GM19372 (cell line): ENCODE measurements around the gene ASAH2.

ENCODE experiments used
- ATAC-seq: cut with Tn5 transposase; IDR thresholded peaks from one replicate; pipeline ENCODE4 v1.9.1; 2021; ENCODE audit warnings: mild to moderate bottlenecking, low read depth, moderate library complexity; ENCODE audit not compliant: unreplicated experiment

ASAH2 gene

DNA sequence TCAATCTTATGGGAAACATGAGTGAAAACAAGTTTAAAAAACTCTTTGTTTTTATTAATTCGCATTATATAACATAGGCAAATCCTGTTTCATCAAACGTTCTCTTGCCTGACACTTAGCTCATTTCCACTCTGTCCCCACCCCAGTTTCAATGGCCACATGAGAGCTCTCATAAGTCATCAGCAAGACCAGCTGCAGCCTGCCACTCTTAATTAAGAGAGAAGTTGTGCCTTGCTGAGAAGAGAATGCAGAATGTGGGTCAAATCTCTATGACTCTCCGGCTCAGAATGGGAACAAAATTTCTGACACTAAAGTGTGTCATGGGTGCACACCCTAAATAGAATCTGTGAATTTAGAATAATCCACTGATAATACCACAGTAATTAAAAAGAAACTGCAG lies 39.6 kb downstream of the ASAH2 start:
- ATAC-seq, result no peak

DNA sequence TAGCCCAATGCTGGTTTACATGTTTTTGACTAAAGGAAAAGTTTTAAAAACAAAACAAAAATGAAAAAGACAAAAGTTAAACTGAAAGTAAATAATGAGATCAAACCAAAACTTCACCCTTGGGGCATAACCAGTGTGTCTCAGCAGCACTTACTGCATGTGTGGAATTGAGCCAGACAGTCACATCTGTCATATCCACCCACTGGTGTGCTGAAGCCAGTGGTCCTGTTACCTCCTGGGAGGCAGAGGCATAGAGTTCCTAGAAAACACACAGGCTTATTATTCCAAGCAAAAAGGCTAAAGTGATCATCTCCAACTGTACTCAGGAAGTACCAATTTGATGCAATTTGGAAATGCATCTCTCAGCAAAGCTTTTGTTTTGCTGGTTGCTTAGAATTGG lies 40.4 kb downstream of the ASAH2 start:
- no peak for ATAC-seq
